Loucy (cell line): ENCODE measurements around the gene USP25.

Experiments
- EZH2phosphoT487 ChIP-seq: fragments of 200-600 bp; IDR thresholded peaks from 2 replicates; pipeline ENCODE4 v1.6.1; 2018; ENCODE audit warnings: antibody characterized with exemption, mild to moderate bottlenecking, moderate library complexity, borderline replicate concordance
- TF ChIP-seq, protein P1 (sequence below): fragments of 200-600 bp; sonication (generic); conservative IDR thresholded peaks from 2 replicates; pipeline ENCODE4 v1.5.1; 2014; ENCODE audit warnings: mild to moderate bottlenecking, antibody characterized with exemption, low read length

DNA sequence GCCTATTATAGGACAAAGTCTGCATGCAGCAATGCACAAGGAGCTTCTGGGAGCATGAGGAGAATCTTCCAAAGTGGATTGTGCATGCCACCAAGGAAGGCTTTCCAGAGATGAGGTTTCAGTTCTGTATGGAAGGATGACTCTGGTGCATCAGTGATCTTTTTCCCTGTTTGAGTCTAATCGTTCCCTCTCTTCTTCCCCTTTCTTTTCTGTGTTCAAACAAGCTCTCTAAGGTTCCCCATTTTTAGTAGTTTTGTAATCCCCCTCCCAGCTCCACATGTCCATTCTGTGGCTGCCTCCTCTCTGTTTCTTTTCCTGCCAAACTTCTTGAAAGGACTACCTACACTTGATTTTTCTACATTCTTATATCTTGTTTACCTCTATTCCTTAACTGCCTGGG lies 43.3 kb upstream of the USP25 start:
- TF ChIP-seq, protein P1, sequence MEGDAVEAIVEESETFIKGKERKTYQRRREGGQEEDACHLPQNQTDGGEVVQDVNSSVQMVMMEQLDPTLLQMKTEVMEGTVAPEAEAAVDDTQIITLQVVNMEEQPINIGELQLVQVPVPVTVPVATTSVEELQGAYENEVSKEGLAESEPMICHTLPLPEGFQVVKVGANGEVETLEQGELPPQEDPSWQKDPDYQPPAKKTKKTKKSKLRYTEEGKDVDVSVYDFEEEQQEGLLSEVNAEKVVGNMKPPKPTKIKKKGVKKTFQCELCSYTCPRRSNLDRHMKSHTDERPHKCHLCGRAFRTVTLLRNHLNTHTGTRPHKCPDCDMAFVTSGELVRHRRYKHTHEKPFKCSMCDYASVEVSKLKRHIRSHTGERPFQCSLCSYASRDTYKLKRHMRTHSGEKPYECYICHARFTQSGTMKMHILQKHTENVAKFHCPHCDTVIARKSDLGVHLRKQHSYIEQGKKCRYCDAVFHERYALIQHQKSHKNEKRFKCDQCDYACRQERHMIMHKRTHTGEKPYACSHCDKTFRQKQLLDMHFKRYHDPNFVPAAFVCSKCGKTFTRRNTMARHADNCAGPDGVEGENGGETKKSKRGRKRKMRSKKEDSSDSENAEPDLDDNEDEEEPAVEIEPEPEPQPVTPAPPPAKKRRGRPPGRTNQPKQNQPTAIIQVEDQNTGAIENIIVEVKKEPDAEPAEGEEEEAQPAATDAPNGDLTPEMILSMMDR: no peak
- TF ChIP-seq EZH2phosphoT487: no peak
